PC-9 (cell line): ENCODE data around the gene WASL. TPM values are rescaled to one million over a fixed set of nuclear protein-coding genes. Genes with fewer than 3 reads are reported as not detected.
"Not testable (repeated sequence)": the region's sequence is repeated elsewhere in the genome, so short reads cannot be mapped to it uniquely, and the experiment has no call there.

Experiments
- BruUV-seq: library from RNA; stranded (reverse); fragments of 400-500 nt; replicated peaks from 2 replicates; lab custom pipeline; 2021; lab: Mats Ljungman, UMichigan
- CTCF ChIA-PET: fragments of 300-600 bp; sonication (Branson Sonifier 250); formaldehyde crosslinking; loops from one replicate; lab custom pipeline; 2022; ENCODE audit warnings: antibody characterized with exemption; lab: Charles Lee
- POLR2A ChIA-PET: fragments of 300-600 bp; sonication (Branson Sonifier 250); formaldehyde crosslinking; loops from one replicate; lab custom pipeline; 2022; ENCODE audit warnings: antibody characterized with exemption; ENCODE audit not compliant: unreplicated experiment; lab: Charles Lee
- DNase-seq, 2 experiments: peaks; one replicate each; pipeline versions ENCODE4 v3.0.0 to v3.0.0-alpha.2; 2015 to 2022; ENCODE audit warnings: mixed read lengths in 1 of 2
- H2AFZ ChIP-seq: fragments of 200-600 bp; sonication (generic); 2 replicates; pipeline ENCODE4 v1.8.1; 2017; ENCODE audit warnings: antibody characterized with exemption
- H3F3A ChIP-seq: fragments of 200-600 bp; sonication (generic); 2 replicates; pipeline ENCODE4 v1.8.1; 2017; ENCODE audit warnings: antibody characterized with exemption, mild to moderate bottlenecking, low read depth; ENCODE audit not compliant: insufficient read depth
- H3K27ac ChIP-seq: fragments of 200-600 bp; sonication (generic); 2 replicates; pipeline ENCODE4 v1.6.1; 2016; ENCODE audit warnings: mixed run types
- H3K27me3 ChIP-seq: fragments of 200-600 bp; sonication (generic); 2 replicates; pipeline ENCODE4 v1.6.1; 2016; ENCODE audit warnings: low read depth, mixed run types; ENCODE audit not compliant: insufficient read depth
- H3K36me3 ChIP-seq: fragments of 200-600 bp; sonication (generic); 2 replicates; pipeline ENCODE4 v1.6.1; 2016; ENCODE audit warnings: low read depth, mixed run types
- H3K4me1 ChIP-seq: fragments of 200-600 bp; sonication (generic); replicated peaks from 2 replicates; pipeline ENCODE4 v1.6.1; 2016; ENCODE audit warnings: mixed run types; ENCODE audit not compliant: insufficient read depth
- H3K4me2 ChIP-seq: fragments of 200-600 bp; sonication (generic); 2 replicates; pipeline ENCODE4 v1.6.1; 2017; ENCODE audit warnings: mixed run types
- H3K4me3 ChIP-seq: fragments of 200-600 bp; sonication (generic); 2 replicates; pipeline ENCODE4 v1.6.1; 2016; ENCODE audit warnings: mixed run types
- H3K79me2 ChIP-seq: fragments of 200-600 bp; sonication (generic); 2 replicates; pipeline ENCODE4 v1.6.1; 2017; ENCODE audit warnings: low read depth, mixed run types
- H3K9me2 ChIP-seq: fragments of 200-600 bp; sonication (generic); 2 replicates; pipeline ENCODE4 v1.8.1; 2017; ENCODE audit warnings: mild to moderate bottlenecking; ENCODE audit not compliant: insufficient read depth
- H3K9me3 ChIP-seq: fragments of 200-600 bp; sonication (generic); 2 replicates; pipeline ENCODE4 v1.8.1; 2016; ENCODE audit warnings: low read depth; ENCODE audit not compliant: insufficient read depth
- H4K20me1 ChIP-seq: fragments of 200-600 bp; sonication (generic); 2 replicates; pipeline ENCODE4 v1.8.1; 2017; ENCODE audit not compliant: insufficient read depth
- CTCF ChIP-seq: fragments of 200-600 bp; sonication (generic); conservative IDR thresholded peaks from 2 replicates; pipeline ENCODE4 v1.6.1; 2017; ENCODE audit warnings: mixed run types, antibody characterized with exemption, mild to moderate bottlenecking, moderate library complexity
- EZH2 ChIP-seq: fragments of 200-600 bp; sonication (generic); IDR thresholded peaks from 2 replicates; pipeline ENCODE4 v1.8.0; 2017; ENCODE audit warnings: antibody characterized with exemption, low read depth
- intact Hi-C: fragments of 100-400 bp; cut with micrococcal nuclease; formaldehyde crosslinking; loops from one replicate; pipeline ENCODE4 v1.10.0; 2022; ENCODE audit not compliant: unreplicated experiment
- total RNA-seq: library from RNA; stranded (reverse); gene quantifications from 2 replicates; pipeline ENCODE4 v1.2.3, GENCODE V29; 2021

Gene WASL
- total RNA-seq, 1 experiment from 2014 or later, result 40.3 TPM

GRCh38 chr7:123796568-123796967 is 47.8 kb upstream of the WASL start:
- POLR2A ChIA-PET, result no interaction called here
- Histone ChIP-seq H3K9me3 (no peaks in the 10 kb centered on the region; the same call in 1 of the 2 replicates), H3K27me3 (no peaks in the 10 kb centered on the region), H3K4me3 (no peak overlapping the region), H3K9me2 (no peaks in the 10 kb centered on the region), H3F3A (peaks cover 6% of the 10 kb centered on the region; the same call in 1 of the 2 replicates), H3K79me2 (no peaks in the 10 kb centered on the region), H3K4me1 (peaks cover 11% of the 10 kb centered on the region), H3K4me2 (no peak overlapping the region), H3K36me3 (no peaks in the 10 kb centered on the region), H2AFZ (no peak overlapping the region), H4K20me1 (no peaks in the 10 kb centered on the region), H3K27ac (no peak overlapping the region)
- BruUV-seq, result no TSS peak
- DNase-seq, result no peak
- intact Hi-C loops, result loop anchor here (5.0 to 10.0 kb wide), 4 partner anchors 121 to 358 kb away; no protein-coding TSS in a partner anchor
- CTCF ChIA-PET, result no interaction called here
- TF ChIP-seq EZH2 (no peak), CTCF (no peak)

- CTCF ChIA-PET, result no interaction called here
These were observed 47.1 kb upstream of the WASL start for GRCh38 chr7:123795917-123796316.

GRCh38 chr7:123795116-123795515 is 46.3 kb upstream of the WASL start:
- POLR2A ChIA-PET, CTCF ChIA-PET, H4K20me1 ChIP-seq, H3K36me3 ChIP-seq, H3K9me3 ChIP-seq, H3K27me3 ChIP-seq, H3K4me3 ChIP-seq, H3K4me2 ChIP-seq, DNase-seq, H3K27ac ChIP-seq, H3K9me2 ChIP-seq, BruUV-seq, H3K79me2 ChIP-seq, H3F3A ChIP-seq, H2AFZ ChIP-seq: not testable (repeated sequence)
- H3K4me1 ChIP-seq, result peaks cover 11% of the 10 kb centered on the region
- intact Hi-C loops, result loop anchor here (5.0 to 10.0 kb wide), 4 partner anchors 122 to 360 kb away; no protein-coding TSS in a partner anchor

More at GRCh38 chr7:123795917-123796316, 47.1 kb upstream of the WASL start:
- peaks cover 6% of the 10 kb centered on the region; the same call in 1 of the 2 replicates for H3F3A ChIP-seq
- H3K9me3 ChIP-seq, result no peaks in the 10 kb centered on the region; the same call in 1 of the 2 replicates
- no peak overlapping the region for H3K4me3 ChIP-seq
- peaks cover 11% of the 10 kb centered on the region for H3K4me1 ChIP-seq
- intact Hi-C loops, result loop anchor here (5.0 to 10.0 kb wide), 4 partner anchors 121 to 359 kb away; no protein-coding TSS in a partner anchor
- no peaks in the 10 kb centered on the region for H3K36me3 ChIP-seq
- H3K9me2 ChIP-seq, result no peaks in the 10 kb centered on the region
- TF ChIP-seq EZH2 (no peak), CTCF (no peak)
- POLR2A ChIA-PET, result no interaction called here
- H3K79me2 ChIP-seq, result no peaks in the 10 kb centered on the region
- no peak overlapping the region for H2AFZ ChIP-seq
- no peaks in the 10 kb centered on the region for H4K20me1 ChIP-seq
- no peaks in the 10 kb centered on the region for H3K27me3 ChIP-seq
- BruUV-seq, result no TSS peak
- no peak overlapping the region for H3K4me2 ChIP-seq
- DNase-seq, result no peak
- H3K27ac ChIP-seq, result no peak overlapping the region

- Histone ChIP-seq H3K9me3 (no peaks in the 10 kb centered on the region; the same call in 1 of the 2 replicates), H3K9me2 (no peaks in the 10 kb centered on the region), H3K79me2 (no peaks in the 10 kb centered on the region), H3K27ac (no peak overlapping the region), H3K36me3 (no peaks in the 10 kb centered on the region), H2AFZ (no peak overlapping the region), H3K4me1 (no peaks in the 10 kb centered on the region), H4K20me1 (no peaks in the 10 kb centered on the region), H3F3A (no peaks in the 10 kb centered on the region), H3K27me3 (no peaks in the 10 kb centered on the region), H3K4me3 (no peak overlapping the region), H3K4me2 (no peak overlapping the region)
- no peak for DNase-seq
- no peak for TF ChIP-seq EZH2
- no peak for TF ChIP-seq CTCF
- POLR2A ChIA-PET, result no interaction called here
- no TSS peak for BruUV-seq
- CTCF ChIA-PET, result no interaction called here
- intact Hi-C loops, result loop anchor here (10.0 kb wide), 2 partner anchors 218 to 362 kb away; no protein-coding TSS in a partner anchor
These were observed 43.7 kb upstream of the WASL start for GRCh38 chr7:123792547-123792946.
